HFFc6 (cell line): ENCODE data around the gene STH. TPM values are rescaled to one million over a fixed set of nuclear protein-coding genes. Genes with fewer than 3 reads are reported as not detected.

ENCODE experiments used
- DNase-seq: peaks from one replicate; pipeline ENCODE4 v3.0.0-alpha.2; 2018
- H3K27ac Mint-ChIP-seq: 2 replicates; pipeline ENCODE4 v1.8.0; 2020; ENCODE audit warnings: mild to moderate bottlenecking, mixed read lengths
- H3K27me3 Mint-ChIP-seq: 2 replicates; pipeline ENCODE4 v1.8.0; 2021; ENCODE audit warnings: mild to moderate bottlenecking, moderate library complexity, mixed read lengths; ENCODE audit not compliant: insufficient read depth
- H3K36me3 Mint-ChIP-seq: 2 replicates; pipeline ENCODE4 v1.8.0; 2021; ENCODE audit warnings: low read depth, mixed read lengths
- H3K4me1 Mint-ChIP-seq: 2 replicates; pipeline ENCODE4 v1.8.0; 2020; ENCODE audit warnings: low read depth, mixed read lengths
- H3K4me3 Mint-ChIP-seq: 2 replicates; pipeline ENCODE4 v1.8.0; 2020; ENCODE audit warnings: mild to moderate bottlenecking, moderate library complexity, mixed read lengths
- H3K9me3 Mint-ChIP-seq: 2 replicates; pipeline ENCODE4 v1.8.0; 2020; ENCODE audit warnings: mild to moderate bottlenecking, mixed read lengths
- total RNA-seq, 6 experiments: library from RNA; stranded (reverse); fragmentation: NEBNext Ultra II Directional; extraction: Animal tissue kit (Norgen Biotek cat#: 25700); gene quantifications; 2 replicates in 1 of 6; 3 replicates in 5 of 6; pipeline ENCODE4 v1.2.3, GENCODE V29; 2021
- TF ChIP-seq, protein P1 (sequence below): fragments of 200-600 bp; sonication (generic); IDR thresholded peaks from 2 replicates; pipeline ENCODE4 v1.5.0; 2021; ENCODE audit warnings: antibody characterized with exemption, mild to moderate bottlenecking

Gene STH
- total RNA-seq, 6 experiments from 2014 or later, result not detected

GRCh38 chr17:46035112-46035818, 36.2 kb downstream of the STH start:
- no peak for DNase-seq
- Mint-ChIP-seq H3K4me3 (no peak overlapping the region), H3K4me1 (no peaks in the 10 kb centered on the region), H3K36me3 (peaks cover 46% of the 10 kb centered on the region), H3K9me3 (no peaks in the 10 kb centered on the region), H3K27ac (peak overlapping the region; percentile 46), H3K27me3 (peaks cover 7% of the 10 kb centered on the region)
- TF ChIP-seq, protein P1, sequence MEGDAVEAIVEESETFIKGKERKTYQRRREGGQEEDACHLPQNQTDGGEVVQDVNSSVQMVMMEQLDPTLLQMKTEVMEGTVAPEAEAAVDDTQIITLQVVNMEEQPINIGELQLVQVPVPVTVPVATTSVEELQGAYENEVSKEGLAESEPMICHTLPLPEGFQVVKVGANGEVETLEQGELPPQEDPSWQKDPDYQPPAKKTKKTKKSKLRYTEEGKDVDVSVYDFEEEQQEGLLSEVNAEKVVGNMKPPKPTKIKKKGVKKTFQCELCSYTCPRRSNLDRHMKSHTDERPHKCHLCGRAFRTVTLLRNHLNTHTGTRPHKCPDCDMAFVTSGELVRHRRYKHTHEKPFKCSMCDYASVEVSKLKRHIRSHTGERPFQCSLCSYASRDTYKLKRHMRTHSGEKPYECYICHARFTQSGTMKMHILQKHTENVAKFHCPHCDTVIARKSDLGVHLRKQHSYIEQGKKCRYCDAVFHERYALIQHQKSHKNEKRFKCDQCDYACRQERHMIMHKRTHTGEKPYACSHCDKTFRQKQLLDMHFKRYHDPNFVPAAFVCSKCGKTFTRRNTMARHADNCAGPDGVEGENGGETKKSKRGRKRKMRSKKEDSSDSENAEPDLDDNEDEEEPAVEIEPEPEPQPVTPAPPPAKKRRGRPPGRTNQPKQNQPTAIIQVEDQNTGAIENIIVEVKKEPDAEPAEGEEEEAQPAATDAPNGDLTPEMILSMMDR, result no peak

DNA sequence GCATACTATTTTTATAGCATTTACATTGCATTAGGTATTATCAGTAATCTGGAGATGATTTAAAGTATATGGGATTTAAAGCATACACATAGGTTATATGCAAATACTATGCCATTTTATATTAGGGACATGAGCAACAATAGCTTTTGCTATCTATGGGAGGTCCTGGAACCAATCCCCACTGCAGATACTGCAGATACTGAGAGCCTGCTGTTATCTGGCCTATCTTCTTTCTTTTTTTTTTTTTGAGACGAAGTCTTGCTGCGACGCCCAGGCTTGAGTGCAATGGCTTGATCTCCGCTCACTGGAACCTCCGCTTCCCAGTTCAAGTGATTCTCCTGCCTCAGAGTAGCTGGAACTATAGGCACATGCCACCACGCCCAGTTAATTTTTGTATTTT, 37.4 kb downstream of the STH start:
- Mint-ChIP-seq H3K36me3 (peaks cover 37% of the 10 kb centered on the region), H3K27me3 (peaks cover 6% of the 10 kb centered on the region), H3K9me3 (no peaks in the 10 kb centered on the region), H3K4me1 (no peaks in the 10 kb centered on the region), H3K27ac (no peak overlapping the region), H3K4me3 (no peak overlapping the region)
- TF ChIP-seq, protein P1, result no peak
- DNase-seq, result no peak

DNA sequence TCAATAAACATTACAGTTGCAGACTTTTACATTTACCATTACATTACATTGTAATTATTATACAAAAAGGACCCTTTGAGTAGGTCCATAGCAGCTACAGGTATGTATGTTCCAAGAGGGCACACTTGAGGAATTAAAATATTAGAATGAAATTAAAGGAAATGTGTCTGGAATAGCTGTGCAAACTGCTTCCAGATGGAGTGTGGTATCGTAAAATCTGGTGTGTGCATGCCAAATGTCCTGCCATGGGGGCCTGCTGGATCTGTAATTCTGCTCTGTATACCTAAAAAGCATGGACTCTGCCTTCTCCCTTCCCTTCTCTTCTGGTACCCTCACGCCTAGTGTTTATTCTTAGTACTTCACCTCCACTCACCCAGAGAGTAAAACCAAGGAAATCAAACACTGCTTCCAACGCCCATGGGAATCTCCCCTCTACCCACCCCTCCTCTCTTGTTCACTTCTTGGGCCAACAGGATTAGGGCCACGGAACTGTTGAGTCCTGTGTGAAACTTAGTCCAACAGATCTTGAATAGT, 38.7 kb downstream of the STH start:
- Mint-ChIP-seq H3K4me1 (no peaks in the 10 kb centered on the region), H3K27me3 (peaks cover 6% of the 10 kb centered on the region), H3K9me3 (no peaks in the 10 kb centered on the region), H3K4me3 (no peak overlapping the region), H3K36me3 (peaks cover 37% of the 10 kb centered on the region), H3K27ac (no peak overlapping the region; the same call in 1 of the 2 replicates)
- no peak for DNase-seq
- TF ChIP-seq, protein P1, result no peak

- no peaks in the 10 kb centered on the region for H3K9me3 Mint-ChIP-seq
- DNase-seq, result no peak
- H3K4me1 Mint-ChIP-seq, result peaks cover 1% of the 10 kb centered on the region
- H3K36me3 Mint-ChIP-seq, result peaks cover 31% of the 10 kb centered on the region
- no peak overlapping the region for H3K4me3 Mint-ChIP-seq
- TF ChIP-seq, protein P1, result no peak
- H3K27ac Mint-ChIP-seq, result no peak overlapping the region
- H3K27me3 Mint-ChIP-seq, result peaks cover 6% of the 10 kb centered on the region
Observed at GRCh38 chr17:46038414-46038813, 39.4 kb downstream of the STH start.

DNA sequence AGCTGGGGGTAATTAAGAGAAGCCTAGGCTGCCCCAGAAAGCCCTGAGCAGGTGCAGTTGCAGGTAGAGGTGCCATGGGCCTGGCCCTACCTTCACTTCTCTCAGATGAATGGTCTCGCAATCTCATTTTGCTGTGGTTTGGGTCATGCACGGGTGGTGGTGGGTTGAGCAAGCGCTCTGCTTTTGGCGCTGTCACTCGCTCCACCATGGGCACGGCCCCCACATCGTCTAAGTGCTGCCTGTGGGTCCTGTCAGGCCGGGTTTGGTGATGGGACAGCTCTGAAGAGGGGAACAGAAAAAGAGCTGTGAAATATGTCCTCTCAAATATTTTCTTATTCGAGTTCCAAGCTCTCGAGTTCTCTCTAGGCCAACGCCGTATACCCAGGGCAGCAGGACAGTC, 39.9 kb downstream of the STH start:
- Mint-ChIP-seq H3K27me3 (peaks cover 6% of the 10 kb centered on the region), H3K36me3 (peaks cover 30% of the 10 kb centered on the region), H3K27ac (no peak overlapping the region), H3K4me1 (peaks cover 6% of the 10 kb centered on the region), H3K9me3 (no peaks in the 10 kb centered on the region), H3K4me3 (no peak overlapping the region)
- no peak for DNase-seq
- TF ChIP-seq, protein P1, result no peak
